ENCODE measurements around the gene PALM2AKAP2.

PALM2AKAP2 gene

GRCh38 chr9:109779711-109780452 lies at the start of gene PALM2AKAP2:
TSS of gene PALM2AKAP2 (plus strand) at chr9:109780198. CDS start at chr9:109780489, 291 bp downstream.
- DNase-seq, result no peak

- no peak for DNase-seq
Measured at GRCh38 chr9:109730228-109730627, 49.8 kb upstream of the PALM2AKAP2 start.

GRCh38 chr9:109733690-109734089 lies 46.3 kb upstream of the PALM2AKAP2 start:
- DNase-seq, result no peak

GRCh38 chr9:109734814-109735213 lies 45.2 kb upstream of the PALM2AKAP2 start:
- no peak for DNase-seq

GRCh38 chr9:109735801-109736200 lies 44.2 kb upstream of the PALM2AKAP2 start:
- DNase-seq, result no peak

GRCh38 chr9:109737295-109737694 lies 42.7 kb upstream of the PALM2AKAP2 start:
- DNase-seq, result no peak

- no peak for DNase-seq
Measured at GRCh38 chr9:109739760-109740159, 40.2 kb upstream of the PALM2AKAP2 start.

GRCh38 chr9:109742776-109743348 lies 37.1 kb upstream of the PALM2AKAP2 start:
- DNase-seq, result no peak

GRCh38 chr9:109743696-109744095 lies 36.3 kb upstream of the PALM2AKAP2 start:
- no peak for DNase-seq

- DNase-seq, result no peak
Measured at GRCh38 chr9:109745335-109746283, 34.4 kb upstream of the PALM2AKAP2 start.

- no peak for DNase-seq
Measured at GRCh38 chr9:109751253-109751652, 28.7 kb upstream of the PALM2AKAP2 start.

- DNase-seq, result no peak
Measured at GRCh38 chr9:109753308-109753707, 26.7 kb upstream of the PALM2AKAP2 start.

- no peak for DNase-seq
Measured at GRCh38 chr9:109755040-109755439, 25.0 kb upstream of the PALM2AKAP2 start.

GRCh38 chr9:109759589-109759988 lies 20.4 kb upstream of the PALM2AKAP2 start:
- no peak for DNase-seq

- DNase-seq, result no peak
Measured at GRCh38 chr9:109765278-109765677, 14.7 kb upstream of the PALM2AKAP2 start.

GRCh38 chr9:109765830-109766229 lies 14.2 kb upstream of the PALM2AKAP2 start:
- no peak for DNase-seq

- DNase-seq, result no peak
Measured at GRCh38 chr9:109766351-109766750, 13.6 kb upstream of the PALM2AKAP2 start.

GRCh38 chr9:109767404-109767803 lies 12.6 kb upstream of the PALM2AKAP2 start:
- DNase-seq, result no peak

- no peak for DNase-seq
Measured at GRCh38 chr9:109767814-109768213, 12.2 kb upstream of the PALM2AKAP2 start.

GRCh38 chr9:109769250-109769649 lies 10.7 kb upstream of the PALM2AKAP2 start:
- DNase-seq, result no peak

GRCh38 chr9:109770101-109770500 lies 9.9 kb upstream of the PALM2AKAP2 start:
- no peak for DNase-seq

GRCh38 chr9:109771087-109771486 lies 8.9 kb upstream of the PALM2AKAP2 start:
- no peak for DNase-seq

GRCh38 chr9:109771796-109772531 lies 8.0 kb upstream of the PALM2AKAP2 start:
- no peak for DNase-seq

Measured in activated CD8-positive, alpha-beta memory T cell treated with anti-CD3 and anti-CD28 coated beads, Interleukin-2, amount 50 U/mL, for 48 hours (primary cell).